ENCODE results near the gene BCAP31.

Gene BCAP31

DNA sequence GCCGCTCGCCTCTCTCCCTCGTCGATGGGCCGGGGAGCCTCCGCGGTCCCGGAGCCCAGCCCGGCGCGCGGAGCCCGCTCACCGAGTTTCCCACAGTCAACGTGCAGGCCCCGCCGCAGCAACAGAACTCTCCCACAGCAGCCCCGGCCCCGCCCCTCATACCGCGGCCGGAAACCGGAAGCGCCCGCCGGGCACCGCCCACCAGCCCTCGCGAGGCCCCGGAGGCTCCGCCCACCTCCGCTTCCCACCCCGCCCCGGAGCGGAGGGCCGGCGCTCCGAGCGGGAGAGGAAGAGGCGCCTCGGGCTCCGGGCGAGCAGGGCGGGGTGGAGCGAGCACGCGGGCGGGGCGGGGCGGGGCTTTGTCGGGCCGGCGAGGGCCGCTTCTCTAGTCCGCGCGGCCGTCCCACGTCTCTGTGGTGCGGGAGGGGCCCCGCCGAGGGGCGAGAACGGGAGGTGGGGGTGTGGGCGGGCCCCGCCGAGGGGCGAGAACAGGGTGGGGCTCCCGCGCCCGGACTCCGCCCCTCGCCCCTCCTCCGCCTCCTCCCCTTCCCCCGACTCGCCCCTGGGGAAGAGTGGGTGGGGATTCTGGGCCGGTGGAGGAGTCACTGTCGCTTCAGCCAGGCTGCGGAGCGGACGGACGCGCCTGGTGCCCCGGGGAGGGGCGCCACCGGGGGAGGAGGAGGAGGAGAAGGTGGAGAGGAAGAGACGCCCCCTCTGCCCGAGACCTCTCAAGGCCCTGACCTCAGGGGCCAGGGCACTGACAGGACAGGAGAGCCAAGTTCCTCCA lies at the start of gene BCAP31, which contains the start of gene ABCD1:
Gene BCAP31 (minus strand): TSS at position 136 of the 787 bp plus-strand sequence. CDS start 1,143 bp downstream, outside the sequence.
Gene ABCD1 (plus strand): TSS at position 605 of the 787 bp plus-strand sequence. CDS start 411 bp downstream, outside the sequence.
- Histone ChIP-seq H3K36me3 (ENCODE audit: insufficient read depth, low read length) (peaks cover 27% of the 10 kb centered on the region), H3K9me3 (ENCODE audit: low read length) (no peaks in the 10 kb centered on the region), H3K27ac (ENCODE audit: low read depth, low read length) (peak within 1 kb of the TSS; percentile 82), H3K4me1 (ENCODE audit: insufficient read depth, low read length) (peaks cover 33% of the 10 kb centered on the region), H3K9ac (ENCODE audit: low read length) (peak within 1 kb of the TSS; percentile 49), H3K27me3 (ENCODE audit: control insufficient read depth in 1 of 2, insufficient read depth in 2 of 2, low read length in 2 of 2) (no peaks in the 10 kb centered on the region), H3K4me3 (ENCODE audit: low read depth in 1 of 2, low read length in 2 of 2) (peak within 1 kb of the TSS; percentile 58 to 80)

- Histone ChIP-seq H3K4me3 (ENCODE audit: low read depth in 1 of 2, low read length in 2 of 2) (no peak overlapping the region), H3K27ac (ENCODE audit: low read depth, low read length) (no peak overlapping the region), H3K27me3 (ENCODE audit: control insufficient read depth in 1 of 2, insufficient read depth in 2 of 2, low read length in 2 of 2) (peaks cover 0 to 15% of the 10 kb centered on the region in 2 donors), H3K9ac (ENCODE audit: low read length) (no peak overlapping the region), H3K9me3 (ENCODE audit: low read length) (no peaks in the 10 kb centered on the region), H3K4me1 (ENCODE audit: insufficient read depth, low read length) (no peaks in the 10 kb centered on the region), H3K36me3 (ENCODE audit: insufficient read depth, low read length) (peaks cover 13% of the 10 kb centered on the region)
Observed at GRCh38 chrX:153773218-153773611, 49.0 kb upstream of the BCAP31 start.

DNA sequence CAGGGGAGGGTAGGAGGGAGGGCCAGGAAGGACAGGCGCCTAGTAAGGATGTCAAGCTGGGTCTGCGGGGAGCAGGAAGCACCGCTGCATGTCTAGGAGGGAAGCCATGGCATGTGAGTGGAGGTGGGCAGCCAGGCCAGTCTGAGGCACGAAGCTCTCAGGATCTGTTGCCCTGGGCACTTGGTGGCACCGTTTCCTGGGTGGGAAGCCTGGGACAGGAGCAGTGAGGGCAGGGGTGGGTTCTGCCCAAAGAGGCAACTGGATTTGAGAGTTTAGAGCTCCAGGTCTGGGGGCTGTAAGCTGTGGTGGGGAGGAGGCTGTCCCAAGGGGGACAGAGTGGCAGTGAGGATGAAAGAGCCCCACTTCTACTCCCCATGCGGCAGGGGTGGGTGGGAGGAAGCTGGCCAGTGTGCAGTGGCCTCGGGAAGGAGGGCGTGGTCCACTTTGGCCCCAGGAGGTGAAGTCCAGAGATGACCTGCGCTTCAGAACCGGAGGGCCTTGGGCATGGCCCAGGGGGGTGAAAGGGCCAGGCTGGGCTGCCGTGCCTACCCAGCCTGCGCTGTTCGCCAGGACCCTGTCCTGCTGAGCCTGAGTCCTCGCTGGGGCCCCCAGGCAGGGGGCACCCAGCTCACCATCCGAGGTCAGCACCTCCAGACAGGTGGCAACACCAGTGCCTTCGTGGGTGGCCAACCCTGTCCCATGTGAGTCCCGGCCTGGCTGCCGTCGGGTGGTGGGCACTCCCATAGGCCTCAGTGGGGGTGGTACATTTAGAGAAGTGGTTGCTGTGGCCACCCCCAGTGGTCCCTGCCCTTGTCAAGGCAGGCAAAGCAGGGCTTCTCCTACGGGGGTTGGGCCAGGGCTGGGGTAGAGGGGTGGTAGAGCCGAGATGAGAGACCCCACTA lies 48.4 kb upstream of the BCAP31 start:
- H3K27ac ChIP-seq (ENCODE audit: low read depth, low read length), result no peak overlapping the region
- no peak overlapping the region for H3K4me3 ChIP-seq (ENCODE audit: low read depth in 1 of 2, low read length in 2 of 2)
- H3K36me3 ChIP-seq (ENCODE audit: insufficient read depth, low read length), result peaks cover 16% of the 10 kb centered on the region
- no peaks in the 10 kb centered on the region for H3K9me3 ChIP-seq (ENCODE audit: low read length)
- H3K4me1 ChIP-seq (ENCODE audit: insufficient read depth, low read length), result no peaks in the 10 kb centered on the region
- H3K27me3 ChIP-seq (ENCODE audit: control insufficient read depth in 1 of 2, insufficient read depth in 2 of 2, low read length in 2 of 2), result peaks cover 0 to 15% of the 10 kb centered on the region in 2 donors
- H3K9ac ChIP-seq (ENCODE audit: low read length), result no peak overlapping the region

DNA sequence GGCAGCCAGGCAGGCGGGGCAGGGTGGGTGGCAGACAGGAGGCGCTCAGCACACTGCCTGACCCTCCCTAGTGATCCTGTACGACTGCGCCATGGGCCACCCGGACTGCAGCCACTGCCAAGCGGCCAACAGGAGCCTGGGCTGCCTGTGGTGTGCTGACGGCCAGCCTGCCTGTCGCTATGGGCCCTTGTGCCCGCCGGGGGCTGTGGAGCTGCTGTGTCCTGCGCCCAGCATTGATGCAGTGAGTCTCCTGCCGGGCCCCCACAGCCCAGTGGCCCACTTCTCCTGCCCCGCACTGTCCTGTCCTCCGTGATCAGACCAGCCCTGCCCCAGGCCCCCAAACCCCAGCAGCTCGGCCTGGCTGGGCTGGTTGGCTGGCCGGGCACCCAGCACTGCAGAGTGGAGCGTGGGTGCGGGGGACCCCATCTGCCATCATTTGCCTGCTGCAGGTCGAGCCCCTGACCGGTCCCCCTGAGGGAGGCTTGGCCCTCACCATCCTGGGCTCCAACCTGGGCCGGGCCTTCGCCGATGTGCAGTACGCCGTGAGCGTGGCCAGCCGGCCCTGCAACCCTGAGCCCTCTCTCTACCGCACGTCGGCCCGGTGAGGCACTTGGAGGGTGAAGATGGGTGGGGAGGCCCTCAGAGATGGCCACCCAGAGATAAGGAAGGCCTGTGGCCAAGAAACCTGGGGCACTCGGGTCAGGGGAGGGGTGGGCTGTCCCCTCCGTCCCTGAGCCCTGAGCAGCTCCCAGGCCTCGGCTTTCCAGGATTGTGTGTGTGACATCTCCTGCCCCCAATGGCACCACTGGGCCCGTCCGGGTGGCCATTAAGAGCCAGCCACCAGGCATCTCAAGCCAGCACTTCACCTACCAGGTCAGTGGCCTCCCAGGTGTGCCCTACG lies 47.5 kb upstream of the BCAP31 start:
- H3K27ac ChIP-seq (ENCODE audit: low read depth, low read length), result no peak overlapping the region
- peaks cover 16% of the 10 kb centered on the region for H3K36me3 ChIP-seq (ENCODE audit: insufficient read depth, low read length)
- H3K9me3 ChIP-seq (ENCODE audit: low read length), result no peaks in the 10 kb centered on the region
- no peak overlapping the region for H3K9ac ChIP-seq (ENCODE audit: low read length)
- H3K4me1 ChIP-seq (ENCODE audit: insufficient read depth, low read length), result no peaks in the 10 kb centered on the region
- H3K27me3 ChIP-seq (ENCODE audit: control insufficient read depth in 1 of 2, insufficient read depth in 2 of 2, low read length in 2 of 2), result peaks cover 0 to 15% of the 10 kb centered on the region in 2 donors
- H3K4me3 ChIP-seq (ENCODE audit: low read depth in 1 of 2, low read length in 2 of 2), result no peak overlapping the region

- H3K4me1 ChIP-seq (ENCODE audit: insufficient read depth, low read length), result no peaks in the 10 kb centered on the region
- no peak overlapping the region for H3K27ac ChIP-seq (ENCODE audit: low read depth, low read length)
- peaks cover 16% of the 10 kb centered on the region for H3K36me3 ChIP-seq (ENCODE audit: insufficient read depth, low read length)
- no peak overlapping the region for H3K4me3 ChIP-seq (ENCODE audit: low read depth in 1 of 2, low read length in 2 of 2)
- H3K9ac ChIP-seq (ENCODE audit: low read length), result no peak overlapping the region
- H3K9me3 ChIP-seq (ENCODE audit: low read length), result no peaks in the 10 kb centered on the region
- peaks cover 0 to 19% of the 10 kb centered on the region in 2 donors for H3K27me3 ChIP-seq (ENCODE audit: control insufficient read depth in 1 of 2, insufficient read depth in 2 of 2, low read length in 2 of 2)
Observed at GRCh38 chrX:153770601-153771414, 46.6 kb upstream of the BCAP31 start.

DNA sequence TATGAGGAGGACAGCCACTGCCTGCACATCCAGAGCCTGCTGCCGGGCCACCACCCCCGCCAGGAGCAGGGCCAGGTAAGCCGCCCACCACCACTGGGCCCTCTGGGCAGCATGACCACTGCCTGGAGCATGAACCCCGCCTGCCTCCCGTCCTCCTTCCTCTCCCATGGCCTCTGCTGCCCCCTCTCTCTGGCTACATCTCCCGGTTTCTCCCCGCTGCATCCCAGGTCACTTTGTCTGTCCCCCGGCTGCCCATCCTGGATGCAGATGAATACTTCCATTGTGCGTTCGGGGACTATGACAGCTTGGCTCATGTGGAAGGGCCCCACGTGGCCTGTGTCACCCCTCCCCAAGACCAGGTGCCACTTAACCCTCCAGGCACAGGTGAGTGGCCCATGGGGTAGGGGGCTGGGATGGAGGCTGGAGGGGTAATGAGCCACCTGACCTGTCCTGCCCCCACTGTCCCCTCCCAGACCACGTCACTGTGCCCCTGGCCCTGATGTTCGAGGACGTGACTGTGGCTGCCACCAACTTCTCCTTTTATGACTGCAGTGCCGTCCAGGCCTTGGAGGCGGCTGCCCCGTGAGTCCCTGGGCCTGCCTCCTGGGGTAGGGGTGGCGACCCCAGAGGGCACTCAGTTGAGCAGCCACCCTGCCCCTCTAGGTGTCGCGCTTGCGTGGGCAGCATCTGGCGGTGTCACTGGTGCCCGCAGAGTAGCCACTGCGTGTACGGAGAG lies 45.8 kb upstream of the BCAP31 start:
- H3K4me3 ChIP-seq (ENCODE audit: low read depth in 1 of 2, low read length in 2 of 2), result no peak overlapping the region
- H3K27me3 ChIP-seq (ENCODE audit: control insufficient read depth in 1 of 2, insufficient read depth in 2 of 2, low read length in 2 of 2), result peaks cover 0 to 19% of the 10 kb centered on the region in 2 donors
- H3K36me3 ChIP-seq (ENCODE audit: insufficient read depth, low read length), result peaks cover 16% of the 10 kb centered on the region
- H3K9me3 ChIP-seq (ENCODE audit: low read length), result no peaks in the 10 kb centered on the region
- H3K27ac ChIP-seq (ENCODE audit: low read depth, low read length), result no peak overlapping the region
- H3K9ac ChIP-seq (ENCODE audit: low read length), result no peak overlapping the region
- no peaks in the 10 kb centered on the region for H3K4me1 ChIP-seq (ENCODE audit: insufficient read depth, low read length)

- no peaks in the 10 kb centered on the region for H3K9me3 ChIP-seq (ENCODE audit: low read length)
- peaks cover 16% of the 10 kb centered on the region for H3K36me3 ChIP-seq (ENCODE audit: insufficient read depth, low read length)
- H3K4me1 ChIP-seq (ENCODE audit: insufficient read depth, low read length), result no peaks in the 10 kb centered on the region
- no peak overlapping the region for H3K9ac ChIP-seq (ENCODE audit: low read length)
- H3K27ac ChIP-seq (ENCODE audit: low read depth, low read length), result peak overlapping the region; percentile 44
- H3K4me3 ChIP-seq (ENCODE audit: low read depth in 1 of 2, low read length in 2 of 2), result no peak overlapping the region
- H3K27me3 ChIP-seq (ENCODE audit: control insufficient read depth in 1 of 2, insufficient read depth in 2 of 2, low read length in 2 of 2), result peaks cover 0 to 19% of the 10 kb centered on the region in 2 donors
Observed at GRCh38 chrX:153769158-153769864, 45.1 kb upstream of the BCAP31 start.

DNA sequence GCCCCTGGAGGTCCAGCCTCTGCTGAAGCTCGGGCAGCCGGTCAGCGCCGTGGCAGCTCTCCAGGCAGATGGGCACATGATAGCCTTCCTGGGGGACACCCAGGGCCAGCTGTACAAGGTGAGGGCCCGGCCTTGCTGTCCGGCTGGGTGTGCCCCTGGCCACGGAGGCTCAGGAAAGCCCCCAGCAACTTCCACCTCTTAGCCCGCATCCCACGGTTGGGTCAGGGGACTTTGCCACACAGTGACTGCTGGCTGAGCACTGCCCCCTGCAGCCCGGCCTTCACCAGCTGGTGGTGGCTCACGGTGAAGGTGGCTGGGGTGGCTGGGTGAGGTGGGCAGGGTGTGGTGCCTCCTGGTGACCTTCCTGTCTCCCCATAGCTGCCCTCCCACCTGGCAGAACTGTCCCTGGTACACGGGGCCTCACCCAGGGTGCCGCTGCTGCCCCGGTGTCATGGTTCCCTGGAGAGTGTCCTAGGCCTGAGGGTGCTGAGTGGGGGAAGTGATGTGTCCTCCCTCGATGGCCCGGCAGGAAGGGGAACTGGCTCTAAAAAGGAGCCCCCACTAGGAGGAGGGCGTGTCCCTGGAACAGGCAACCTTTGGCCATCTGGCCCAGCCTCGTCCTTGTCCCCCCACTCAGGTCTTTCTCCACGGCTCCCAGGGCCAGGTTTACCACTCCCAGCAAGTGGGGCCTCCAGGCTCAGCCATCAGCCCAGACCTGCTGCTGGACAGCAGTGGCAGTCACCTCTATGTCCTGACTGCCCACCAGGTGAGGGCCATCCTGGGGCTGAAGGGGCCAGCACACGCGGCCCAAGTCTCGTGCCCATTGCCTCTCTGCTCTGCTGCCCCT lies 44.3 kb upstream of the BCAP31 start:
- H3K27me3 ChIP-seq (ENCODE audit: control insufficient read depth in 1 of 2, insufficient read depth in 2 of 2, low read length in 2 of 2), result peaks cover 0 to 19% of the 10 kb centered on the region in 2 donors

DNA sequence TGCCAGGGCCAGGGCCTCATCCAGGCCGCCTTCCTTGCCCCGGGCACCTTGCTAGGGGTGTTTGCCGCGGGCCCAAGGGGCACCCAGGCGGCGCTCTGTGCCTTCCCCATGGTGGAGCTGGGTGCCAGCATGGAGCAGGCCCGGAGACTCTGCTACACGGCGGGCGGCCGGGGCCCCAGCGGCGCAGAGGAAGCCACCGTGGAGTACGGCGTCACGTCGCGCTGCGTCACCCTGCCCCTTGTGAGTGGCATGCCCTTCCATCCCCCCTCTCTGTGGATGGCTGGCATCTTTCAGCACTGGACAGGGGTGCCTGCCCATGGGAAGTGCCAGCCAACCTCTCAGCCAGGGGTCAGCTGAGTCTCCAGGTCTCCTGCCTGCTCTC lies 43.5 kb upstream of the BCAP31 start:
- H3K36me3 ChIP-seq (ENCODE audit: insufficient read depth, low read length), result peaks cover 16% of the 10 kb centered on the region
- H3K27ac ChIP-seq (ENCODE audit: low read depth, low read length), result no peak overlapping the region
- H3K4me1 ChIP-seq (ENCODE audit: insufficient read depth, low read length), result no peaks in the 10 kb centered on the region
- H3K4me3 ChIP-seq (ENCODE audit: low read depth in 1 of 2, low read length in 2 of 2), result no peak overlapping the region
- no peak overlapping the region for H3K9ac ChIP-seq (ENCODE audit: low read length)
- H3K27me3 ChIP-seq (ENCODE audit: control insufficient read depth in 1 of 2, insufficient read depth in 2 of 2, low read length in 2 of 2), result peaks cover 0 to 19% of the 10 kb centered on the region in 2 donors
- H3K9me3 ChIP-seq (ENCODE audit: low read length), result no peaks in the 10 kb centered on the region

More for the DNA sequence above, 44.3 kb upstream of the BCAP31 start:
- Histone ChIP-seq H3K9me3 (ENCODE audit: low read length) (no peaks in the 10 kb centered on the region), H3K4me1 (ENCODE audit: insufficient read depth, low read length) (no peaks in the 10 kb centered on the region), H3K4me3 (ENCODE audit: low read depth in 1 of 2, low read length in 2 of 2) (no peak overlapping the region), H3K27ac (ENCODE audit: low read depth, low read length) (peak overlapping the region; percentile 44), H3K36me3 (ENCODE audit: insufficient read depth, low read length) (peaks cover 16% of the 10 kb centered on the region), H3K9ac (ENCODE audit: low read length) (no peak overlapping the region)
